Prostate gland (tissue), 2 donors: ENCODE measurements around the gene RAN.

ENCODE experiments used
- CTCF ChIP-seq, 4 experiments: fragments of 200-600 bp in 2 of 4; fragments of 450-650 bp in 2 of 4; sonication (generic) in 2 of 4; IDR thresholded peaks; 1 replicate in 3 of 4; 2 replicates in 1 of 4; pipeline ENCODE4 v1.5.1; 2016 to 2019; ENCODE audit warnings: antibody characterized with exemption in 4 of 4, mild to moderate bottlenecking in 2 of 4, moderate library complexity in 2 of 4
- POLR2A ChIP-seq: fragments of 450-650 bp; IDR thresholded peaks from one replicate; pipeline ENCODE4 v1.6.1; 2016; ENCODE audit warnings: antibody characterized with exemption, mild to moderate bottlenecking

DNA sequence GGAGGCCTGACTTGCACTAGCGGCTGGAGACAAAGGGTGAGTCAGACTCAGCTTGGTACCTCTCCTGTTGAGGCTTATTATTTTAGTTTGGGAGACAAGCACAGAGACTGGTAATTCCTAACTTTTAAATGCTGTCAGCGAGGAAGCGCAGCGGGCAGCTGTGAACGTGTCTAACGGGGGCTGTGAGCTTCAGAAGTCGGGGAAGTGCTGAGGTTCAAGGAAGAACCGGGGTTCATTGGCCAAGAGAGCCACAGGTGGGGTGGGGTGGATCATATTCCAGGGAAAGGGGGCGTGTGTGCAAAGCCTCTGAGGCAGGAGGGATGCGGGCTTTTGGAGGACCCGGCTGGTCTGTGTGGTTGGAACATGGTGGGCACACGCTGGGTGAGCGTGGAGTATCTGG, 45.7 kb downstream of the RAN start:
- TF ChIP-seq POLR2A (no peak), CTCF (IDR thresholded peaks at IDR 0.05) (no peak)
